CD4-positive, alpha-beta T cell treated with Interleukin-17A for 1 hour (primary cell): ENCODE measurements around the gene RNF217.
"Not testable (repeated sequence)": the region's sequence is repeated elsewhere in the genome, so short reads cannot be mapped to it uniquely, and the experiment has no call there.

Source experiments
- DNase-seq: peaks from one replicate; pipeline ENCODE4 v3.0.0-alpha.2; 2020

The RNF217 gene

DNA sequence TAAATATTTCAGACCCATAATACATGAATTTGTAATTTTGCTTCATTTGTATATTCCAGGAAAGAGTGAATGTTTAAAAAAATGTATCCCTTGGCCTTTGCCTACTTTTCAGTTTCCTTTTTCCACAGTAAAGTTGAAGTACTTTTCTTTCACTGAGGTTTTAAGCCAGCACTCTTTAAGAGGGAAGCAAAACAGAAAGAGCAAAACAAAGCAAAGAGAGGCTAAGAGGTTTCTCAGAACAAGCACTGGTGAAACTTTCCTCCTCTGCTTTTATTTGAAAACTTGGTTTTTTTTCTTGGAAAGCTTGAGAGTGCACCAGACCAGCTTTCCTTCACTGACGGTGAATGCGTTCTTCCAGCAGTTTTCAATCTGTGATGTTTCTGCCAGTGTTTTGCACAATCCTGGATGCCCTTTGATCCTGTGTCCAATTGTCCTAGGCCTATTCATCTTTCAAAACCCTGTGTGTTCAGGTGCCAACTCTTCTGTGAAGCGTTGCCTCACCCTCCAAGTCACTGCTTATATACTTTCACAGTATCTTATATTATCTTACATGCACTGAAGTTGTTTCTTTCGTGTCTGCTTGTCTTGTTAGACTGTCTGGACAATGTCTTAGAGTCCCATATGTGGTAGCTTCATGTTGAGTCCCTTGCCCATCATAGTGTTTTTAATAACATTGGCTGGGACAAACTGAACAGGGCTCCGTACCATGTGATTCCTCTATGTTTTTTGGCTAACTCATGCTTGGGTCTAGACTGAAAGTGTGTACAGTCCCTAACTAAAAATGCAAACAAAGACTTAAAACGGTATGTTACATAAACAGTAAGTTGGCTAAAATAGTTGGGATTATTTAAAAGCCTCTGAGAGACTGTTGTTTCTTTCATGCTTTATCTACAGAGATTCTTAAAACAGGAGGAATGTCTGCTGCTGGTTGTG, 1.9 kb downstream of the RNF217 start:
- no peak for DNase-seq

DNA sequence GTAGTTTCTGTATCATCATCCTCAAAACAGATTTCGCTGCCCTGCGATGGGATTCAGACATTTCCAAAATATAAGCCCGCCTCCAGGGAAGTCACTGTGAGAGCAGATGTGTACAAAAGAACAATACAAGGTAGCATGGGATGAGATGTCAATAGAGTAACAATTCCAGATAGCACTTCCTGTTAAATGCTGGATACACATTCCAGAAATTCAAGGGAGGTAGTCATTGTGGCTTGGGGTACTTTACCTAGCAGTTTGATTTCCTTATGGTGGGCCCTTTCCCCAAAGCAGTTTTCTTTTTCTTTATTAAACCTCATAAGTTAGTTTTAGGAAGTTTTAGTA, 2.5 kb downstream of the RNF217 start:
- DNase-seq = no peak

DNA sequence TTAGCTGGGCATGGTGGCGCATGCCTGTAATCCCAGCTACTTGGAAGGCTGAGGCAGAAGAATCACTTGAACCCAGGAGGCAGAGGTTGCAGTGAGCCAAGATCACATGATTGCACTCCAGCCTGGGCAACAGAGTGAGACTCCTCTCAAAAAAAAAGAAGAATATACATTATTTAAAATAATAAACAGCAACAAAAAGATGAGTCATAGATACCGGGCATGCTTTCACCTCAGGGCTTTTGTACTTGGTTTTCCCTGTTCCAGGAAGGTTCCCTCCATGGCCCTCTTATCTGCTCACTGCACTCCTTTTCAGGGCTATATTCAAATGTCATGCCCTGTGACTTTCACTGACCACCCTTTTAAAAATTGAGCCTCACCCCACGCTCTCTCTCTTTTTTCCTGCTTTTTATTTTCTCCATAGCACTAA, 3.2 kb downstream of the RNF217 start:
- DNase-seq = not testable (repeated sequence)

DNA sequence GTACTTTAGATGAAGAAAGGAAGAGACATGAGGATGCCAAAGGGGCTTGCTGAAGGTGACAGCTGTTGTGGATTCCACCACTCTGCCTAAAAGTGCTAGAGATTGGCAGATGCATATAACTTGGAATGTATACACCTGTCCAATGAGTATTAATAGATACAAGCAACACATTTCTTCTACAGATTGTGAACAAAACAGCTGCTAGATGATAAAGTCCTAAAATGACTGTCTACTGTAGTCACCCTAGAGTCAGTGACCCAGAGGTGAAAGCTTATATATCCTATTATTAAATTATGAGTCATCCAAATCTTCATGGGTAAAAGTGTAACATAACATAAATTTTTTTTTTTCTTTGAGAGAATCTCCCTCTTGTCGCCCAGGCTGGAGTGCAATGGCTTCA, 5.2 kb downstream of the RNF217 start:
- DNase-seq = no peak

DNA sequence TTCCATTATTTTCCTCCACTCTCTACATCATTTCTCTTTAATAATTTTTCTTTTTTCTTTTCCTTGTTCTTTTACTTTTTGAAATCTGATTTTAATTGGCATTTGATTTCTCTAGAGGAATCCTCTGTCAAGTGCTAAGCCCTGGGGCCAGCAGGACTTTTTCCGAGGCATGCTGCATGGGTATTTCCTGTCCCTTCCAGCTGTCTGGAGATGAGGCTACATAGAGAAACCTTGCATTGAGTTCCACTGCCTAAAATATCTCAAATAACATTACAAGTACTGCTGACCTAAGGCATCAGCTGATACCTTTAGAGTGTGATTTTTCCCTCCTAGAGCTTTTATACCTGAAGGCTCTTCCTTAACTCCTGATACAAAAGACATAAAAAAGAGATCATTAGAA, 6.2 kb downstream of the RNF217 start:
- no peak for DNase-seq

DNA sequence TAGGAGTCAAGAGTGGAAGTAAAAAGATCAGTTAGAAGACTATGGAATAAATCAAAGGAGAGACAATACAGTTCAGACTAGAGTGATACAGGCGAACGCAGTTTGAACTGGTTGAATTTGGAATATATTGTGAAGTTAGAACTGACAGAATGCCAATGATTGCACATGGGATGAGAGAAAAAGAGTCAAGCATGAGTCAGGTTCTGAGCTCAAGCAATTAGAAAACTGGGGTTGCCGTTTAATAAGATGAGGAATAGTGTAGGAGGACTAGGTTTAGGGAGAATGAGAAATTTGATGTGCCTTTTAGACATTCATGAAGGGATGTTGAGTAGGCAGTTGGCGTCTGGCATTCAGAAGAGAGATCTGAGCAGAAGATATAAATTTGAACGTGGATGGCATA, 8.0 kb downstream of the RNF217 start:
- no peak for DNase-seq

DNA sequence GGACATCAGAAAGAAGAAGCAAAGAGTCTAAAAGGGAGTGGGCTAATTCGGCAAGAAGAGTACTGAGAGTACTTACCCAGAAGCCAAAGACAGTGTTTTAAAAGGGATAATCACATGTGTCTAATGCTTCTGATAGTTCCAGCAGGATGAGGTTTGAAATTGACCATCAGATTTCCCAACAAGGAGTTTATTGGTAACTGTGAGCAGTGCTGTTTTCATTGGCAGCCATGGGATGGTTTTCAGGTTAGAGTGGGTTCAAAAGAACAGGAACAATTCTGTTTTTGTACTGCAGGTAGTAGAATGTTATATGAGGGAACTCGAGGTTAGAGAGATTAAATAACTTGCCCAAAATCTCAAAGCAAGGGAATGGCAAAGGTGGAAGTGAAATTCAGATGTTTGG, 8.5 kb downstream of the RNF217 start:
- no peak for DNase-seq

DNA sequence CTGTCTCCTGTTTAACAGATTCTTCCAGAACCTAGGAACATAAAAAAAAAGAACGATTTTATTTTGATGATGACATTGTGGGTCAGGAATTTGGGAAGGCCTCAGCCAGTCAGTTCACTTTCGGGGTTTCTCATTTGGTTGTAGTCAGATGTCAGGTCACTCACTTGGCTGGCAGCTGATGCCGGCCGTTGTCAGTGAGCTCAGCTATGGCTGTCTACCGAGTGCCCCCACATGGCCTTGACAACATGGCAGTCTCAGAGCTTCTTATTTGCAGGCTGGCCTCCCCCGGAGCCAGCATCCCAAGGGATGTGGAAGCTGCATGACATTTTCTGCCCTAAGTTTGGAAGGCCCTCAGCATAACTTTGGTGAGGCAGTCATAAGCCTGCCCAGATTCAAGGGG, 11.5 kb downstream of the RNF217 start:
- no peak for DNase-seq

DNA sequence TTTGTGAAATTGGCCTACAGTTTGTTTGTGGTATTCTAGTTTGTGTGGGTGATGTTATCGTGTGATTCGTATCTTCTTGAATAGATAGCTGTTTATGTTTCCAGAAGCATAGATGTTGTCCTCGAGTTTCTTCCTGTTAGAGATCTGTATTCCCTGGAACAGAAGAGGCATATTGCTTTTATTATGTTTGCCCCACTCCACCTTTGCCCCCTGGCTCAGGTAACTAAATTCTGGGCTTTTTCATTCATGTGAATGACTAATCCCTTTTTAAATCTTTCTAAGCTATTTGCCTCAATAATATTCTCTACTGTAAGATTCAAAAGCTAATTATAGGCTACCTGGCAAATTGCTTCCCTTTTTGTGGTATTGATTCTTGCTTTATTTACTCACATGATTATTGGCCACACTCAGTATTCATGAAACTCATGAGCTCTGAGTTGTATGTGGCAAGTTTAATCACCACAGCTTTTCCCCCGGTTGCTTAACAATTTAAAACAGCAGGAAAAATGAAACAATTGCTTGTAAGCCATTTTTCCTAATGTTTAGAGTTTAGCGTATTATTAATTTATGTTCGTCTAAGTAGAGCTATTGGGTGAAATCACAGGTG, 12.6 kb downstream of the RNF217 start:
- DNase-seq = no peak

DNA sequence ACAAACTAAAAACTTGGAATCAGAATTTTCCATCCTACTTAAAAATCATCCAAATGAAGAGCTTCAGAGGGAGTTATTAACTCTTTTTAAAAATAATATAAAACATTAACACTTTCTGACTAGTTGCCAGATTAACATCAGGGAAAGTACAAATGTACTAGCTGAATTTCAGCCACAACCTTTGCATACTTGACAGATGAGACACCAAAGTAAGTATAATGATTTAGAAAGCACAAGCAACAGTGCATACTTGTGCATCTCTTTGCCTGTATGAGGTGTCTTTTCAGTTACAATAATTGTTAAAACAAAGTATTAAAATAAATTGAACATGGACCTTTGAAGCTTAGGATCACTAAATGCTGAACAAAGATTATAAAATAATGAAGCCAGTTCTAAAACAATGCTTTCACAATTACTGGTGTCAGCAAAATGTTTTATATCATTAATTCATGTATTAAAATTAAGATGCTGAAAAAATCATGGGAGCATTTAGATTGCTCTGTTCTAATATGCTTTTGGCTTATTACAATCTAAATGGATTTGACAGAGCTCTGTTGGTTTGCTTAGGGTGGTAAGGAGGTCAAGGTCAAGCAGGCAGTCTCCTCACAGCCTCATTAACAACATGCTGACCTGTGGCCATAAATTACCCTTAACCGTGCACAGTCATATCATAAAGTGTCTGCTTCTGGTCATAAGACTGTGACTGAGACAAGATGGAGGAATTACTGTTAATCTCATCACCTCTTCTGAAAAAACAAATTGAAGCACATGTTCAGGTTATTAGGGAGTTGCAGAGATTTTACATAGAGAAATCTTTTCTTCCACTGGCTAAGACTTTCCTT, 15.1 kb downstream of the RNF217 start:
- no peak for DNase-seq

DNA sequence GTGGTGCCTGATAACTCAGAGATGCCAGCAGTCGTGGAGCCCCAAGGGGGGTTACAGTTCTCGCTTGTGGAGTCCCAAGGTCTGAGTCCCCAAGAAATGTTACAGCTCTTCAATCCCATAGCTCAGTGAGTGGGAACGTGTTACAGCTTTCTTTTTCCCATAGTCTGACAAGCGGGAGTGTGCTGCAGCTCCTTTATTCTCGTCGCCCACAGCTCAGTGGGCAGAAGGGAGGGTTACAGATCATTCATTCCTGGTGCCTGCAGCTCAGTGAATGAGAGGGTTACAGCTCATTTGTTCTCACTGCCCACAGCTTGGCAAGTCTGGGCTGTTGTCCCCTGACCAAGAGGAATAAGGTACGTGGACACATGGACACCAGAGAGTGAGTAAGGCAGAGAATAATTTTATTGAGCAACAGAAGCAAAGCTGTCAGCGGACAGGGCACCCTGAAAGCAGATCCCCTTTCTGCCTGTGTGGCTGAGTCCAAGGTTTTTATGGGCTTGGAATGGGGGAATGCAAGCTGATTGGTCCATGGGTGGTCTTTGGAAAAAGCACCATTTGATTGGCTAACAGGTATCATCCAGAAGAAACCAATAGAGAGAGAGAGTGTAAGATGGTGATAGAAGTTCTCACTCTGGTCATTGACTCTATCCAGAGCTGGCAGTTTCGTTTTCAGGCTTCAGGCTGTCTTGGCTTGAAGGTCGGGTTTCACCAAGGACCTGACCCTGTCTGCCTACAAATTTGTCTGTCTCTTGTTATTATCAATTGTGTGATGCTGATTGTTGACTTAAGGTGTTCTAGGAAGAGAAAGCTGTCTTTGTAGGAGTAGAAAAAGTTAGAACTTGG, 16.4 kb downstream of the RNF217 start:
- DNase-seq = no peak

DNA sequence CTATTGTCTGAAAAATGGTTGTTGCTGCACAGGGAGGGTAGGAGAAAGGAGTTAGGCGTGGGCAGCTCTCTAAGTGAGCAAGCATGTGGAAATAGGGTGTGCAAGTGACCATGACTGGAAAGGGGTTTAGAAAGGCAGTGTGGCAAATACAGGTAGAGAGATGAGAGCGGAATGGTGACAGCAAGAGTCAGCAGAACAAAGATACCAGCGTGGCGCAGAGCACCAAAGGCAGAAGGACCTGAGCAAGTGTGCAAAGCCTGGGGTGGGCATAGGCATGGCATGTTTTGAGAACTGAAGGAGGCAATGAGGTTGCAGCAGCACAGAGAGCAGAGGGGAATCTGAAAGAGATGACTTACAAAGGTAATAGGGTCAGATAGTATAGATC, 17.0 kb downstream of the RNF217 start:
- no peak for DNase-seq

DNA sequence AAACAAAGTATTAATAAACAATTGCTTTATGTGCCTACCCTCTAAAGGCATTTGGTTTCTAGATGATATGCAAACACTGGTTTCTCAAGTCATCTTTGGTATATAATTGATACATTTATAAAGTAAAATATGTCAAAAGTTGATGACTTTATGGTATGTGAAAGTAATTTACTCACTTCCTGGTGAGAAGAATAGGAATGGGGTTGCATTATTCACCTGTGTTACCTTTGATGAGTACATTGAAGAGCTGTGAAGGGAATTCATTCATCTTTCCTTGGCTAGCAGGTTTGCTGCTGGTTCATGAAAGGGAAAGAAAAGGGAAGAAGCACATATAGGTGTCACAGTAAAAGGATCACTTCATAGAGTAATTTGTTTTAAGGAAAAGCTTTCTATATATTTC, 20.4 kb downstream of the RNF217 start:
- DNase-seq = no peak

DNA sequence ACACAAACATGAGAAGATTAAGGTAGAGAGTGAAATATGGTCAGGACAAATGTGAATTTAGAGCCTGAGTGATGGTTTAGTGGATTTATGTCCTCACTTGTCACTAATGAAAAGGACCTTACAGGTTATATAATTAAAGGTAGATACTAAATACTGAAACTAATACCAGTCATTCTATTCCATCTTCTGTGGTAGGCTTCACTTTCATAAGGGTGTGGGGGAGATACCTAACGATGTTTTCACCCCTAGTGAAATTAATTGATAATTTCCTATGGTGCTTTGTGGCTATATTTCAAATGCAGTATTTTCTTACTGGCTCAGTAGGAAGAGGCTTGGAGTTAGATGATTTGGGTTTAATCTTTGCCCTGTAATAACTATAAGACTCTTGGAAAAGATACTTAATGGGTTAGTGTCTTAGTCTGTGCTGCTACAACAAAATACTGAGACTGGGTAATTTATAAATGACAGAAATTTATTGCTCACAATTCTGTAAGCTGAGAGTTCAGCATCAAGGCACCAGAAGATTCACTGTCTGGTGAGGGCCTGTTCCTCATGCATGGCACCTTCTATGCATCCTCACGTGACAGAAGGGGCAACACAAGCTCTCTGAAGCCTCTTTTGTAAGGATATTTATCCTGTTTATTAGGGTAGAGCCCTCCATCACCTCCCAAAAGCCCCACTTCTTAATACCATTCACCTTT, 21.3 kb downstream of the RNF217 start:
- no peak for DNase-seq

DNA sequence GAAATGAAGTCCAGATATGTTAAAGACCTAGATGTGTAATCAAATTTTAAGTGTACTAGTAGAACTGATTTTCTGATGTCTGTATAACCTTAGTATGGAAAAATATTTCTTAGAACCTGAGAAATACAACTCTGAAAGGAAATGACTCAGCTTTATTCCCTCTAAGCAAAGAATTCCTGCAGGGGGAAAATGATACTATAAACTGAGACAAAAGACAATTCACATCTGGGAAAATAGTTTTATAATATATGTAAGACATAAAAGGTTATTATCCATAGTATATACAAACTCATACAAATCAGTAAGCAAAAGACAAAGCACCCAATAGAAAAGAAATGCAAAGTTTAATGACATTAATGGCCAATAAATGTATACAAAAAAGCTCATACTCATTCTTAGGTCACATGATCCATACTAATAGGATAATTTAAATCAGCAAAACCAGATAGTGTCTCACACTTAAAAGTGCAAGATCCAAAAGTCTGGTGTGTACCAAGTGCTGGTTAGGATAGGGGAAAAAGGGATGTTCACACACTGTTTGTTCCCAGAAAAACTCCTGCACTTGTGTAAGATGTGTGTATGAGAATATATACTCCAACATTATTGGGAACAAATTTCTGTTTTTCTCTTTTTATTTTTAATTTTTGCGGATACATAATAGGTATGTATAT, 22.6 kb downstream of the RNF217 start:
- no peak for DNase-seq

DNA sequence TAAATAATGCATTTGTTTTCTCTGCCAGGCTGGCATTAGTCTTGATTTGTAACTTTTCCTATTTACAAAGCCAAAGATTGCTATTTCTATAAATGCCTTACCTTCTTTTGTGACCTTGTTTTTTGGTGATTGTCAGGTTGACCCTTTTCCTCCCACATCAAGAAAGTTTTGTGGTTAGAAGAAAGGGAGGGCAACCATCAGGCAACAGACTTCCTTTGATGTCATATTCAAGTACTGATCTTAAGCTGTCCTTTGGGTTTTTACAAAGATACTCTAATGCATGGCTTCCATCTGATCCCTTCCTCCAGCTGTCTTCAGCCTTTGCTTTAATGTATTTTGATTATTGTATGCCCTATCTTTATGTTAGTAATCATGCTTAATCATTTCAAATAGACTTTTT, 23.9 kb downstream of the RNF217 start:
- no peak for DNase-seq

DNA sequence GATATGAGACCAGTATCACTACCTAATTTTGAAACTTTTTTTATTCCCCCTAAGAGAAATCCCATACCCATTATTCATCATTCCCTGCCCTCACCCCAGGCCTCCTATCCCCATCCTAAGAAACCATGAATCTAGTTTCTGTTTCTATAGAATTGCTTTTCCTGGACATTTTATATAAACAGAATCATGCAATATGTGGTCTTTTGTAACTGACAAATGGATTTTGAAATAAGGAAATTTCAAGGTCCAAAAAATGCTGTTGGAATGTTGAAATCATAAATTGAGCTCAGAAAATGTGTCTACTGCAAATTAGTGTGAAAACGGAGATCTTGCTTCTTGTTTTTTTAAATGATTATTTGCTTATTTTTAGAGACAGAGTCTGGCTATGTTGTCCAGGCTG, 25.1 kb downstream of the RNF217 start:
- DNase-seq = no peak

DNA sequence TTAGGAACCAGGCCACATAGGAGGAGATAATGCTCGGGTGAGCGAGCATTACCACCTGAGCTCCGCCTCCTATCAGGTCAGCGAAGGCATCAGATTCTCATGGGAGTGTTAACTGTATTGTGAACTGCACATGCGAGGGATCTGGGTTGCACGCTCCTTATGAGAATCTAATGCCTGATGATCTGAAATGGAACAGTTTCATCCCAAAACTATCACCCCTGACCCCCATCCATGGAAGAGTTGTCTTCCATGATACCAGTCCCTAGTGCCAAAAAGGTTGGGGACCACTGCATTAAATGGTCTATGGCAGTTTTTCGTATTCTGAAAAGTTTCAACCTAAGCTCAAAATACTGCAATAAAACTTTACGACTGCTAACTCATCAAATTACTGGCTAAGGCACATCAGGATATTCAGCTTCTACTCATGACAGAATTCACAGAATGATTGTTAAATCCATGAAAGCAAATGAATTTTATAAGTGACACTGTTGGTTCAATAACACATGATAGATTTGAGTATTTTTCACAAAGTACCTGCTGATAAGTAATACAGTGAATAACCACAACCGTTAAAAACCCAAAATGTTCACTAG, 25.9 kb downstream of the RNF217 start:
- DNase-seq = no peak

DNA sequence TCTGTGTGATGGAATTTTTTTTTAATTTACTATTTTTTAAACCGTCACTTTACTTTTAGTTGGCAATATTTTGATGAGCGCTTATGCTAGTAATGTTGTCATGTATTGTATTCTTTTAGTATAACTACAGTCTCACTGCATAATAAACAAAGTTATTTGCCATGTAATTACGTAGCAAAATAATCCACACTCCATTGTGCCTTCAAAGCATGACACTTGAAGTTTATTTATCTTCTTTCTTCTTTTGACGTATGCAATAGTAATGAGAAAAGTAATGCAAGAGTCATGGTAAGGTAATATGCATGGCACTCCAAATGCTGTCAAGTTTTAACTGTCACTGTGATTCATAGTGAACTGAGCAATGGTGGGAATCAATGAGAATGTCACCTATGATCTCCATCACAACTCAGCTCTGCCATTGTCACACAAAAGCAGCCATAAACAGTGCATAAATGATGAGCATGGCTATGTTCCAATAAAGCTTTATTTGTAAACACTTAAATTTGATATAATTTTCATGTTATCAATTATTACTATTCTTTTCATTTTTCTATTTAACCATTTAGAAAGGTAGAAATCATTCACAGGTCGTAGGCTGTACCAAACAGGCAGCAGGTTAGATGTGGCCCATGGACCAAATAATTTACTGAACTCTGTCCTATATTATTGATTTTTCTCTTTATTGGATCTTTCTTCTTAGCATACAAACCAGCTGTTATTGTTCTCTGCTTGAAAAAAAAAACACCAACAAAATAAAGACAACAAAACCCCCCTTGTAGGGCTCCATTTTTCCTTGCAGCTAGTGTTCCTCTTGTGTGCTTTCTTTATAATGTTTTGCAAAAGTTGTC, 27.1 kb downstream of the RNF217 start:
- DNase-seq = no peak

DNA sequence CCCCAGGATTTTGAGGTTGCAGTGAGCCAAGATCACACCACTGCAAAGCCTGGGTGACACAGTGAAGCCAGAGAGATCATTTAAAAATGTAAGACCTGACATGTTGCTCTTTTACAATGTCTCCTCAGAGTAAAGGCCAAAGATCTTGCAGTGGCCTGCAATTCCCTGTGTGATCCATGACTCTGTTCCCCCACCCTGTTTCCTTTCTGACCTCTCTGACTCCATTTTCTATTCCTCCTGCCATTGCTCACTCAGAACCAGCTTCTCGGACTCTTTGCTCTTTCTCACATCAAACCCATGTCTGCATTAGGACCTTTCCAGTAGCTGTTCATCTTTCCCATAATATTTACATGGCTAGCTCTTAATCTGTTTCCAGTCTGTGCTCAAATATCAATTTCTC, 28.8 kb downstream of the RNF217 start:
- DNase-seq = no peak
